ENCODE results near the gene SFXN4.
A peak's percentile ranks its signal among the peaks of the same experiment; 100 is the strongest.

DNA sequence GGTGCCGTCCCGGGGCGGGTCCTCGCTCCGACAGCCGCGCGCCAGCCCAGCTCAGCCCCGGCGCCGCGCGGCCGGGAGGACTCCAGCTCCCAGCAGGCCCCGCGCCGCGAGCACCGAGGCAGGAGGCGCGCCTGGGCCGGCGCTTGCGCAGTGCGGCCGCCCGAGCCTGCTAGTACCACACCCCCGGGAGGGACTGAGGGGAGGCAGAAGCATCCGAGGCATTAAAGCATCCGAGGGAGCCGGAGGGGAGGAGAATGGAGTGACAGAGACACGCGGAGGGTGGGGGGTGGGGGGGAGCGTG is 41.8 kb upstream of the SFXN4 start, which contains the start of gene GRK5:
- TF ChIP-seq TEAD4 (IDR thresholded peaks at IDR 0.05) (no peak), FOXM1 (IDR thresholded peaks at IDR 0.05; ENCODE audit: borderline replicate concordance, low read depth) (no peak), CREB1 (IDR thresholded peaks at IDR 0.05; ENCODE audit: low read depth) (no peak), RAD21 (IDR thresholded peaks at IDR 0.05; ENCODE audit: low read depth) (no peak), YY1 (IDR thresholded peaks at IDR 0.05; ENCODE audit: low read depth) (no peak), REST (IDR thresholded peaks at IDR 0.05; ENCODE audit: low read depth) (no peak), TAF1 (IDR thresholded peaks at IDR 0.05; ENCODE audit: low read depth) (peak; percentile 54; the same call in 1 of the 2 replicates), CEBPB (IDR thresholded peaks at IDR 0.05) (no peak), EP300 (IDR thresholded peaks at IDR 0.05; ENCODE audit: borderline replicate concordance) (no peak)
